GM18526 (cell line): ENCODE measurements around the gene CTDSPL.

Experiments
- POLR2A ChIP-seq: IDR thresholded peaks from 3 replicates; pipeline ENCODE4 v1.6.1; 2011; ENCODE audit not compliant: insufficient read length; ENCODE audit errors: extremely low read depth

Gene CTDSPL

DNA sequence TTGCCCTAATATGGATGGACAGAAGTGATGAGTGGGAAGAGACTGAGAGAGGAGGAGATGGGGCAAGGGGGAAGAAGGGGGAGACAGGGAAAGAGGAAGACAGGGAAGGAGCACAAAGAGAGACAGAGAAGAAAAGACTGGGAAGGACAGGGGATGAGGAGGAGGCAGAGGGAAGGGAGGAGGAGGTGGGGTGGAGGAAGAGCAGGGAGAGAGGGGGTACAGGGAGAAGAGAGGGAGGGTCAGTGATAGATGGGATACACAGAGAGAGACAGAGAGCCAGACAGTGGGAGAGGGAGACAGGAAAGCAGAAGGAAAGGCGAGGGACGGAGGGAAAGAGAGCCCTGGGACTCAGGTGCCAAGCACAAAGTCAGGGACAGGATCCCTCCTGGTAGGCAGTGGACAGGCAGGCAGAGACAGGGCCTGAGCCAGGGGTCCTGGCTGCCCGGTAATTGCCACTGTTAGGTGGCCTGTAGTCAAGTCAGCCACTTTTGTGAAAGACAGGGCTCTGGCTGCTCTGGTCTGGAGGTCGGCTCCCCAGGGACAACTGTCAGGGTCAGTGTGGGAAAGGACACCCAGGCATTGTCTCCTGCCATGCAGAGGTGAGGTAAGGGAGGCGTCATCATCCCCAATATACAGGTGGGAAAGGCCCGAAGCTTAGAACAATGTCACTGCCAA is 138.7 kb downstream of the CTDSPL start:
- TF ChIP-seq POLR2A, result no peak

DNA sequence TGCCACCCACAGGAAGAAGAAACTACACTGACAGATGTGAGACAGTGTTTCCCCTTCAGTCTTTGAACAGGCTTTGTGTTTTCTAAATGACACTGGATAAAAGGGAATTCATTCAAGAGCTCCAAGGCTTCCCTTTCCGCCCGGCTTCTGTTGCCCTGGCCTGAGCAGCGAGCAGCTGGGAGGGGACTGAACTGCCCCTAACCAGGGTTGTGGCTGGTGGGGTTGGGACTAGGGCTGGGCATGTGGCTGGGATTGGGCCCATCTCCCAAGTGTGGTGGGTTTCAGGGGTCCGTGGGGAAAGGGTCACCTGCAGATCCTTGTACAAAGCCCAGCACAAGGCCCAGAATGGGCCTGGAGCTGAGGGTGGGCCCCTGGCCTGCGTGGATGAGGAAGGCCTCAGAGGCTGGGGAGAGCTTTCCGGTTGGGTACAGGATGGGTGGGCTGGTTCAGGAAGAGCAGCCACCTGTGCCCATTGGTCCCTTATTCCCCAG is 139.3 kb downstream of the CTDSPL start:
- no peak for TF ChIP-seq POLR2A

DNA sequence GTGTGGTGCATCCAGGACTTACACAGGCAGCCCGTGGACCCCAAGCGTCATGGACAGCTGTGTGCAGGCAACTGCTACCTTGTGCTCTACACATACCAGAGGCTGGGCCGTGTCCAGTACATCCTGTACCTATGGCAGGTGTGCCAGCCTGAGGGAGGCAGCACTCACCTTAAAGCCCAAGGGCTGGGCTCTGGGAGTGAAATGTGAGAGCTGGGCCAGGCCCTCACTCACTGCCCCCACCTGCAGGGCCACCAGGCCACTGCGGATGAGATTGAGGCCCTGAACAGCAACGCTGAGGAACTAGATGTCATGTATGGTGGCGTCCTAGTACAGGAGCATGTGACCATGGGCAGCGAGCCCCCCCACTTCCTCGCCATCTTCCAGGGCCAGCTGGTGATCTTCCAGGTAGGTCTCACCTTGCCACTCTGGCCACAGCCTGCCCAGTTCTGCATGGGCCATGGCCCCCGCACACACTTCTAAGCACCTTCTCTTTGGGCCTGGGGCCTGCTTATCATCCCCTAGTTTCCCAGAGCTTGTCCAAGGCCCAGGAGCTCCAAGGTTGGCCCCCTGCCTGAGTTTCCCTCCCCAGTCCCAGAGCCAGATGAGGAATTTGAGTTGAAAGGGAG is 139.9 kb downstream of the CTDSPL start:
- no peak for TF ChIP-seq POLR2A

DNA sequence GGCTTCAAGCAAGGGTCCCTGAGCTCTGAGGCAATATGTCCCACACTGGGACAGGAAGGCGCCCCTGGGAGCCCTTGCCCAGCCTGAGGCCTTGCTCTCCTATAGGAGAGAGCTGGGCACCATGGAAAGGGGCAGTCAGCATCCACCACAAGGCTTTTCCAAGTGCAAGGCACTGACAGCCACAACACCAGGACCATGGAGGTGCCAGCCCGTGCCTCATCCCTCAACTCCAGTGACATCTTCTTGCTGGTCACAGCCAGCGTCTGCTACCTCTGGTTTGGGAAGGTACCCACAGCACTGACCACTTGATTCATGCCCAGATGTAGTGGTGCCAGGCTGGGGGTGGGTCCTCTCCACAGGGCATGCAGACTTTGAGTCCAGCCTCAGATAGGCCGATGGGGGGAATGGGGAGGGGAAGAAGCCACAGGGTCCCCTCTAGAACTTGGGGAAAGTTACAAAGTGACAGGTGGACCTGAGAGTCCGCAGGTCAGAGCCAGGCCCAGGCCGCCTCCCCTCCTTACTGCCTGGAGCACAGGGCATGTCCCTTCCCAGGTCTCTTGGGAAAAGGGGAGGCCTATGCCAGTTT is 140.7 kb downstream of the CTDSPL start:
- no peak for TF ChIP-seq POLR2A

DNA sequence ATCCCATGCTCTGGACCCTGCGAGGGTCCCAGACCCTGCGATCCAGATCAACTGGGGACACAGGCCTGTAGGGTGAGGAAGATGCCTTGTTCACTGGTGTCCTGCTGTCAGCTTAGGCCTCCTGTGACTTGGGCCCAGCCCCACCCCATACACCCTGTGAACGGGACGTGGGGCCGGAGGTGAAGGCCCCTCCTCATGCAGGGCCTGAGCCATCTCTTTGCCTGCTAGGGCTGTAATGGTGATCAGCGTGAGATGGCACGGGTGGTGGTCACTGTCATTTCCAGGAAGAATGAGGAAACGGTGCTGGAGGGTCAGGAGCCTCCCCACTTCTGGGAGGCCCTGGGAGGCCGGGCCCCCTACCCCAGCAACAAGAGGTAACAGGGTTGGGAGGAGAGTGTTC is 141.3 kb downstream of the CTDSPL start:
- TF ChIP-seq POLR2A, result no peak

DNA sequence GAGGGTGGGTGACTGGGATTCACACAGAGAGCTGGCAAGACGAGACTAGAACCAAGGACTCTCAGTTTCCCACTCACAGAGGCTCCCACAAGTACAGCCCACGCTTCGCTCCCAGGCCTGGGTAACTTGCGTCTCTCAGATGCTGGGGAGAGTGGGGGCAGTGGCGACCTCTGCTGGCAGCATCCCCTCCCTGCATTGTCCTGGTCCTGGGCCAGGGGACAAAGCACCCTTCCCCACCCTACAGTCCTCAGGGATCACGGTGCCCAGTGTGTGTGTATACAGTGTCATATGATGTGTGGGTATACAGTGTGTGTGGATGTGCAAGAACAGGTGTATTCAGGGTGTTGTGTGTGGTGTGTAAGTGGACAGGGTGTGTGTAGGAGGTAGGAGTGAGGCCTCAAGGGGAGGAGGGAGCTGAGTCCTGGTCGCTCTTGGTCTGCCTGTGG is 141.7 kb downstream of the CTDSPL start:
- no peak for TF ChIP-seq POLR2A

DNA sequence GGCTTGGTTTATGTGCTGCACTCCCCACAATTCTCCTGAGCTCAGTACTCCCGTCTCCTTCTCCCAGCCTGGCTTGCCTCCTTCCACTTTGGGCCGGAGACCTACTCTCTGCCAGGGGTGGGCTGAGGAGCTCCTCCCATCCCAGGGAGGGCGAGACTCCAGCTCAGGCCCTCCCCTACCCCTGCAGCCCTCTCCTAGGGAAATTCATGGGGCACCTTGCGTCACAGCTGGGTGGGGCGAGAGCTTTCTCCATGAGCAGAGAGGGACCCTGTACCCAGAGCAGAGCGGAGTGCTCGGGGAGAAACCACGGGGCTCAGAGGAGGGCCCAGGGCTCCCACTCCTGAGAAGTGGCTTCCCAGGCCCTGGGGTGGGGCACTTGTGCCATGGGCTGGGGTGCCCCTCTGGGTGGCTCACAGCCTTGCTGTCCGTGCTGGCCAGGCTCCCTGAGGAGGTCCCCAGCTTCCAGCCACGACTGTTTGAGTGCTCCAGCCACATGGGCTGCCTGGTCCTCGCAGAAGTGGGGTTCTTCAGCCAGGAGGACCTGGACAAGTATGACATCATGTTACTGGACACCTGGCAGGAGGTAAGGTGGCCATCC is 142.2 kb downstream of the CTDSPL start:
- no peak for TF ChIP-seq POLR2A

DNA sequence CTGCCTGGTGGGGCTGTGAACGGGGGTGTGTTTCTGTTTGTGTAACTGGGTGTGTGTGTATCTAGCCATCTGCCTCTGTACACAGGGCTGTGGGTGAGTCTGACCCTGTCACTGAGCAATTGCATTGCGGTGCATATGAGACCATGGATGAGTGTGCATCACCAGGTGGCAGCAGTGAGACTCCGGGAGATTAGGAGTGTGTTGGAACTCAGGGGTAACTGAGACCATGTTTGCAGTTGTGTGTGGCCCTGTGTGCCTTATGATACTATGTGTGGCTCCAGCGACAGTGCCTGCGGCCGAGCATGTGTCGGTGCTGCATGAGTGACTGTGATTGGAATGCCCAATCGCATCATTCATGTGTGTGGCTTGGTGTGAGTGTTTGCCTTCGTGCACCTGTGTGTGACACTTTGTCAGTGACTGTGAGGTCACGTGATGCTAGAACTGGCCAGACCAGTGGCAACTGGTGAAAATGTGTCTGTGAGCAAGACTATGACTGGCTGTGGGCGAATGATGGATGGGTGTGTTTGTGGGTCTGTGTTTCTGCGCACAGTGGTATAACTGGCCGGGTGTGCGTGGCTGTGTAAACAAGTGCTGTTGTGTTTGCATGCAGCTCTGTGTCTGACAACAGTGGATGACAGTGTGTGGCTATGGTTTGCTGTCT is 142.9 kb downstream of the CTDSPL start:
- TF ChIP-seq POLR2A, result no peak

DNA sequence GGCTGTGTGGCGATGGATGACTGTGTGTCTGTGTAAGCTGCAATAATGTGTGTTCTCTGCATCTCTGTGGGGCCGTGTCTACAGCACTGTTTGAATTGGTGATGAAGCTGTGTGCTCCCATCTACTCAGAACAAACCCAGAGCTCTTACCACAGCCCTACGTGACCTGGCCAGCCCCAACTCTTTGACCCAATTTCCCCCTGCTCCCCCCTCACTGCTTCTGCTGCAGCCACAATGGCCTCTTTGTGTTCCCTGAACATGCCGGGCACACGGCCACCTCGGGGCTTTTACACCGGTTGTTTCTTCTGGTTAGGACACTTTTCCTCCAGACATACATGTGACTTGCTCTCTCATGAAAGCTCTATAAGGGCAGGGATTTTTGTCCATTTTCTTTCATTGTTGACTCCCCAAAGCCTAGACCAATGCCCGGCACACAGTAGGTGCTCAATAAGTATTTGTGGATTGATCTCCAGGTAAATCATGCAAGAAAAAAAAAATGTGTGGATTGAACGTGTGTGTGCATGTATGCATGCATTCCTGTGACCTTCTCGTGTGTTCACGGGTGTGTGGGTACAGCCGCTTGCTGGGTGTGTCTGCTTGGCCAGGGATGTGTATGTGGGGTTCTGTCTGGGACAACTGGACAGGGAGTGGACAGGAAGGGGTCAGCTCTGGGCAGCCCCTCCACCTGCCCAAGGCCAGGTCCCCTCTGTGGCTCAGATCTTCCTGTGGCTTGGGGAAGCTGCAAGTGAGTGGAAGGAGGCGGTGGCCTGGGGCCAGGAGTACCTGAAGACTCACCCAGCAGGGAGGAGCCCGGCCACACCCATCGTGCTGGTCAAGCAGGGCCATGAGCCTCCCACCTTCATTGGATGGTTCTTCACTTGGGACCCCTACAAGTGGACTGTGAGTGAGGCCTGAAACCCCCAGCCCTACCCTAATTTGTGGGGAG is 143.7 kb downstream of the CTDSPL start:
- no peak for TF ChIP-seq POLR2A

DNA sequence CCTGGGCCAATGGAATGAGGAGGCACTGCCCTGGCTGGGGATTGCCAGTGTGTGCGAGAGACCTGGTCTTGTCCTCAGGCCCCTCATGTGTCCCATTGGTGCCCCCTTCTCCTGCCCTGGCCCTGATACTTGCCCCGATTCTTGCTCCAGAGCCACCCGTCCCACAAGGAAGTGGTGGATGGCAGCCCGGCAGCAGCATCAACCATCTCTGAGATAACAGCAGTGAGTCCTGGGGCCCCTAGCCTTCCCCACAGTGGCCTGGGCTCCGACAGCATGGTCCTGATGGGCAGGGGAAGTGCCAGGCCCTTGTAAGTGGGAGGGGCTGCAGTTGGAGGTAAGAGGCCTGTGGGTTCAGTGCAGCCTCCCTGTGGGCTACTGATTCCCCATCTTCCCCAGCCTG is 144.4 kb downstream of the CTDSPL start:
- TF ChIP-seq POLR2A, result no peak

DNA sequence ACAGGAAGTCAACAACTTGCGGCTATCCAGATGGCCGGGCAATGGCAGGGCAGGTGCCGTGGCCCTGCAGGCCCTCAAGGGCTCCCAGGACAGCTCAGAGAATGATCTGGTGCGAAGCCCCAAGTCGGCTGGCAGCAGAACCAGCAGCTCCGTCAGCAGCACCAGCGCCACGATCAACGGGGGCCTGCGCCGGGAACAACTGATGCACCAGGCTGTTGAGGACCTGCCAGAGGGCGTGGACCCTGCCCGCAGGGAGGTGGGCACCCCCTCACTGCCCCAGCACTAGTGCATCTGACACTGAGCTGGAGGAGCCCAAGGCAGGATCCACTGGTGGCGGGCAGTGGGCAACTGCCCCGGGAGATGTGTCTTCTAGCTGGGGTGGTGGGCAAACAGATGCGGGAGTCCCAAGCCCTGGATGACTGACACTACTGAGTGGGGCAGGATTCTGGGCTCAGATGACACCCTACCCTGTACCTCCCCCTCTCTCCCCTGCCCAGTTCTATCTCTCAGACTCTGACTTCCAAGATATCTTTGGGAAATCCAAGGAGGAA is 144.8 kb downstream of the CTDSPL start:
- no peak for TF ChIP-seq POLR2A

DNA sequence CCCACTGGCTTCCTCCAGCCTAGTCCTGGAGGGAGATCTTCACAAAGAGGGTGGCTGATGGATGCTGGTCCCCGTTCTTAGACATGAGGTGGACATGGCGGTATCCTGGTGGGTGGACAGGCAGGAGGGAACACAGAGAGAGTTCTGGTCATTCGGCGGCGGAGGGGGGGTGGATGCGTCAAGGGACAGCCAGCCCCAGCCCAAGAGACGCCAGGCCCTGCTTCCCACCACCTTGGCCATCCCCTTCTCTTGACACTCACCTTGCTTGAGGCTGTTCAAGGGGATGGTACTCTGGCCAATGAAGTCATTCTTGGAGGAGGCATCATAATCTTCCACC is 146.0 kb downstream of the CTDSPL start:
- no peak for TF ChIP-seq POLR2A

DNA sequence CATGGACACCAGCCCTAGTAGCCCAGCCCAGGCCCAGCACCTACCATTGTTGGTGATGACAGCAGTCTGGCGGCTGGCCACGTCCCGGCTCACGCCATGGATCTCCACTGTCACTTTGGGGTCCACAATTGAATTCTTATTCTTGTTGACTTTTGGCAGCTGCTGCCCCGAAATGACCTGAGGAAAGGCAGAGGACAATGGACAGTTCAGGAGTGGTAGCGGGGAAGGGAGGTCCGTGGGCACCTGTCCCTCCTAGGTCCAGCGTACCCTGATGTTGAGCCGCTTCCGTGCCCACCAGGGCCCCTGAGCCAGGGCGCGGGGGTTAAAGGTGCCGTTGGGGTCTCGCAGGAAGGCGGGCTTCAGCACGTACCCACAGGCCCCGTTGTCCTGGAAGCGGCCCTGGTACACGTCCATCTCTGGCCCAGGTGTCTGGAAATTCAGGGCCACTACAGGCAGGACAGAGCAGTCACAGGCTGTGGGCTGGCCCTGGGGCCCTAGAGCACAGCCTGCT is 146.6 kb downstream of the CTDSPL start:
- TF ChIP-seq POLR2A, result no peak

DNA sequence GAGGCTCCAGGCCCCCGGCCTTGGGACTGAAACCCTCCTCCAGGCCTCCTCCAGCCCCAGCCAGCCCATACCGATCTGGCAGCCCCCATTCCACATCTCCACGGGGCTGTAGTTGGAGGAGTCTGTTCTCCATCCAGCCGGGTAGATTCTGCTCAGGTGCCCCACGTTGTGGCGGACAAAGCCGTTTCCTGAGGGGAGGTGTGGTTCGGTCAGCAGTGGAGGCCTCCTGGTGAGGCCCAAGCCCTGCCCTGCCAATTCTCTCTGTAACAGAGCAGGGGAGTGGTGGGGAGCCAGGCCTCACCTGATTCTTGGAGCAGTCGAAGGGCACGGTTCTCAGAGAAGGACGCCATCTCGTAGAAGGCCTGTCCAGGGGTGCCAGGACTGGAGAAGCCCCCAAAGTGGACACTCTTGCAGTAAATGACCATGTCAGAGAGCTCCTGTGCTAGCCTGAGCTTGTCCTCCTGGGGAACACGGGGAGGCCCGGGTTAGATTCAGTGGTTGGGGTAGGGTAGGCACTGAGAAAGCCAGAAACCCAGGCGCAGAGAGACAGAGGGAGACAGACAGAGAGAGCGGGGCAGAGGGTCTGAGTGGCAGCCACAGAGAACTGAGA is 147.4 kb downstream of the CTDSPL start:
- TF ChIP-seq POLR2A, result no peak
